HL-60 (cell line): ENCODE measurements around the gene PRLR.
"Not testable (repeated sequence)": the region's sequence is repeated elsewhere in the genome, so short reads cannot be mapped to it uniquely, and the experiment has no call there.

ENCODE experiments used
- DNase-seq, 2 experiments: peaks; one replicate each; pipeline ENCODE4 v3.0.0-alpha.2; 2010 to 2020; ENCODE audit warnings: low read depth in 1 of 2, low spot score in 1 of 2
- H3K27ac ChIP-seq: fragments of 250-450 bp; sonication (Bioruptor Pico); replicated peaks from 2 replicates; pipeline ENCODE4 v1.5.1; 2020; ENCODE audit warnings: mild to moderate bottlenecking, moderate library complexity
- H3K27me3 ChIP-seq: fragments of 250-450 bp; sonication (Bioruptor Pico); 2 replicates; pipeline ENCODE4 v1.5.1; 2021; ENCODE audit warnings: mild to moderate bottlenecking, moderate library complexity; ENCODE audit not compliant: insufficient read depth, poor library complexity, severe bottlenecking
- H3K4me3 ChIP-seq: replicated peaks from 2 replicates; pipeline ENCODE4 v1.5.1; 2011; ENCODE audit warnings: mild to moderate bottlenecking, control low read depth, low read length; ENCODE audit not compliant: insufficient read depth
- GABPA ChIP-seq: IDR thresholded peaks from 2 replicates; pipeline ENCODE4 v1.6.1; 2012; ENCODE audit warnings: low read depth
- POLR2AphosphoS5 ChIP-seq: IDR thresholded peaks from 2 replicates; pipeline ENCODE4 v1.6.1; 2012; ENCODE audit warnings: low read depth
- REST ChIP-seq: IDR thresholded peaks from 2 replicates; pipeline ENCODE4 v1.6.1; 2012; ENCODE audit warnings: low read depth; ENCODE audit not compliant: insufficient replicate concordance
- SPI1 ChIP-seq: IDR thresholded peaks from 2 replicates; pipeline ENCODE4 v1.6.1; 2012; ENCODE audit warnings: low read depth, mild to moderate bottlenecking, borderline replicate concordance
- TF ChIP-seq, protein P1 (sequence below): IDR thresholded peaks from one replicate; pipeline ENCODE4 v1.5.1; 2011; ENCODE audit warnings: low read length, control low read depth, inconsistent platforms; ENCODE audit not compliant: insufficient read depth

The PRLR gene

DNA sequence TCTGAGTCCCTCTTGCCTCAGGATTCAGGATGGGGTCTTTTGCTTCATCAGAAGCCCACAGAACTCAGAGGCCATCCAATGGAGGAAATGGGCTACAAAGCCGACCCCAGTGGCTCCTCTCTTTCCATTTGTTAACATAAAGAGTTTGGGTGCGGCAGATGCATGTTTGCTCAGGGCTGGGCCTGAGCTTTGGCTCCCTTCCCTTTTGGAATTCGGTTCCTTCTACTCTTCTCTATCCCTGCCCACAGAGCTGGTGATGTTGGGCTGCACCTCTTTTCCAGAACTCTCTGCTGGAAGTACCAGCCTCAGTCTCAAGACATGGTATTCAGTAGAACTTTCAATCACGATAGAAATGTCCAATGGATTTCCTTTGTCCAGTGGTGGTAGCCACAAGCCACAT, 115.6 kb downstream of the PRLR start:
- TF ChIP-seq SPI1, result no peak
- TF ChIP-seq GABPA, result no peak
- TF ChIP-seq, protein P1, sequence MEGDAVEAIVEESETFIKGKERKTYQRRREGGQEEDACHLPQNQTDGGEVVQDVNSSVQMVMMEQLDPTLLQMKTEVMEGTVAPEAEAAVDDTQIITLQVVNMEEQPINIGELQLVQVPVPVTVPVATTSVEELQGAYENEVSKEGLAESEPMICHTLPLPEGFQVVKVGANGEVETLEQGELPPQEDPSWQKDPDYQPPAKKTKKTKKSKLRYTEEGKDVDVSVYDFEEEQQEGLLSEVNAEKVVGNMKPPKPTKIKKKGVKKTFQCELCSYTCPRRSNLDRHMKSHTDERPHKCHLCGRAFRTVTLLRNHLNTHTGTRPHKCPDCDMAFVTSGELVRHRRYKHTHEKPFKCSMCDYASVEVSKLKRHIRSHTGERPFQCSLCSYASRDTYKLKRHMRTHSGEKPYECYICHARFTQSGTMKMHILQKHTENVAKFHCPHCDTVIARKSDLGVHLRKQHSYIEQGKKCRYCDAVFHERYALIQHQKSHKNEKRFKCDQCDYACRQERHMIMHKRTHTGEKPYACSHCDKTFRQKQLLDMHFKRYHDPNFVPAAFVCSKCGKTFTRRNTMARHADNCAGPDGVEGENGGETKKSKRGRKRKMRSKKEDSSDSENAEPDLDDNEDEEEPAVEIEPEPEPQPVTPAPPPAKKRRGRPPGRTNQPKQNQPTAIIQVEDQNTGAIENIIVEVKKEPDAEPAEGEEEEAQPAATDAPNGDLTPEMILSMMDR, result no peak
- TF ChIP-seq POLR2AphosphoS5, result no peak
- TF ChIP-seq REST, result no peak
- Histone ChIP-seq H3K27ac (no peak overlapping the region), H3K4me3 (no peak overlapping the region), H3K27me3 (no peaks in the 10 kb centered on the region)
- no peak for DNase-seq

- Histone ChIP-seq H3K27ac (no peak overlapping the region), H3K27me3 (no peaks in the 10 kb centered on the region), H3K4me3 (no peak overlapping the region)
- no peak for TF ChIP-seq GABPA
- TF ChIP-seq SPI1, result no peak
- no peak for TF ChIP-seq POLR2AphosphoS5
- no peak for TF ChIP-seq REST
- TF ChIP-seq, protein P1, result no peak
- DNase-seq, result no peak
Observed at GRCh38 chr5:35112300-35112699, 118.0 kb downstream of the PRLR start.

DNA sequence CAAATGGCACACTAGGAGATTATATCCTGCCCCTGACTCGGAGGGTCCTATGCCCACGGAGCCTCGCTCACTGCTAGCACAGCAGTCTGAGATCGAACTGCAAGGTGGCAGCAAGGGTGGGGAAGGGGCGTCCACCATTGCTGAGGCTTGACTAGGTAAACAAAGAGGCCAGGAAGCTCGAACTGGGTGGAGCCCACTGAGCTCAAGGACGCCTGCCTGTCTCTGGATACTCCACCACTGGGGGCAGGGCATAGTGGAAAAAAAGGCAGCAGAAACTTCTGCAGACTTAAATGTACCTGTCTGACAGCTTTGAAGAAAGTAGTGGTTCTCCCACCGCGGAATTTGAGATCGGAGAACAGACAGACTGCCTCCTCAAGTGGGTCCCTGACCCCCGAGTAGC, 125.7 kb downstream of the PRLR start:
- H3K27ac ChIP-seq, H3K4me3 ChIP-seq, H3K27me3 ChIP-seq, DNase-seq: not testable (repeated sequence)

- DNase-seq, result no peak
- Histone ChIP-seq H3K27ac (no peak overlapping the region), H3K4me3 (no peak overlapping the region), H3K27me3 (no peaks in the 10 kb centered on the region)
- TF ChIP-seq POLR2AphosphoS5 (no peak), GABPA (no peak), SPI1 (no peak), REST (no peak)
- TF ChIP-seq, protein P1, result no peak
Observed at GRCh38 chr5:35103637-35104299, 126.5 kb downstream of the PRLR start.

- DNase-seq, H3K27ac ChIP-seq, H3K4me3 ChIP-seq, H3K27me3 ChIP-seq: not testable (repeated sequence)
Observed at GRCh38 chr5:35101720-35102119, 128.6 kb downstream of the PRLR start.
